Cardiac atrium fibroblast (primary cell): ENCODE data around the gene SMARCA1. TPM values are rescaled to one million over a fixed set of nuclear protein-coding genes. Genes with fewer than 3 reads are reported as not detected.

ENCODE experiments used
- total RNA-seq: library from RNA; depleted of rRNA; stranded (reverse); fragments of >200 nt; gene quantifications from 2 replicates; pipeline ENCODE4 v1.2.3, GENCODE V29; 2015

Gene SMARCA1
- 31.1 and 31.6 TPM in 2 replicates for total RNA-seq

GRCh38 chrX:129523079-129523911 lies at the start of gene SMARCA1:
TSS of gene SMARCA1 (minus strand) at chrX:129523490. CDS start at chrX:129523370, 120 bp downstream.

GRCh38 chrX:129540068-129540653 lies 16.9 kb upstream of the SMARCA1 start, which contains the start of gene OCRL:
TSS of gene OCRL (plus strand) at chrX:129540259. CDS start at chrX:129540440, 181 bp downstream.

Other genes with a start within 250 kb of the SMARCA1 start
- 9.4 and 12.8 TPM in 2 replicates for gene OCRL, start 16.8 kb upstream of the SMARCA1 start, total RNA-seq
- 31.4 and 52.8 TPM in 2 replicates for gene APLN, start 131.5 kb upstream of the SMARCA1 start, total RNA-seq
- gene XPNPEP2, start 215.5 kb upstream of the SMARCA1 start, total RNA-seq = 5.5 and 6.3 TPM in 2 replicates